ENCODE results near the gene FAM193A. TPM values are rescaled to one million over a fixed set of nuclear protein-coding genes. Genes with fewer than 3 reads are reported as not detected.

The FAM193A gene
- total RNA-seq, 1 donor from 2014 or later: 28.8 TPM

GRCh38 chr4:2696423-2696822, 160.0 kb downstream of the FAM193A start:
- Mint-ChIP-seq H3K9me3 (ENCODE audit: unreplicated experiment) (no peaks in the 10 kb centered on the region), H3K36me3 (ENCODE audit: low read depth, unreplicated experiment) (peaks cover 26% of the 10 kb centered on the region), H3K27ac (ENCODE audit: unreplicated experiment) (no peak overlapping the region), H3K4me3 (ENCODE audit: unreplicated experiment) (no peak overlapping the region), H3K27me3 (ENCODE audit: low read depth, unreplicated experiment) (no peaks in the 10 kb centered on the region), H3K4me1 (ENCODE audit: low read depth, unreplicated experiment) (peaks cover 2% of the 10 kb centered on the region)
- Histone ChIP-seq H3K79me2 (ENCODE audit: insufficient read depth, low read length) (no peaks in the 10 kb centered on the region), H4K20me1 (ENCODE audit: insufficient read depth, low read length) (peaks cover 33% of the 10 kb centered on the region), H3K36me3 (ENCODE audit: insufficient read depth, low read length) (peaks cover 44% of the 10 kb centered on the region), H3K9me3 (ENCODE audit: insufficient read depth, low read depth, low read length) (no peaks in the 10 kb centered on the region), H3K4me2 (ENCODE audit: low read length) (no peak overlapping the region), H3K9ac (ENCODE audit: low read length) (no peak overlapping the region), H3K4me1 (ENCODE audit: insufficient read depth, low read length) (peaks cover 8% of the 10 kb centered on the region), H3K27ac (ENCODE audit: low read depth, low read length) (no peak overlapping the region), H2AFZ (ENCODE audit: low read depth, low read length) (no peak overlapping the region), H3K27me3 (ENCODE audit: insufficient read depth, low read length) (no peaks in the 10 kb centered on the region), H3K4me3 (ENCODE audit: insufficient read depth, low read depth, low read length) (no peak overlapping the region)
- DNase-seq (ENCODE audit: low read depth) (no peak), FAIRE-seq (no peak)
- TF ChIP-seq EZH2 (IDR thresholded peaks at IDR 0.05; ENCODE audit: insufficient read depth, low read length): no peak
- no peak for TF ChIP-seq CTCF (IDR thresholded peaks at IDR 0.05; ENCODE audit: insufficient read depth, low read depth, low read length)

GRCh38 chr4:2697995-2698414, 161.6 kb downstream of the FAM193A start:
- H2AFZ ChIP-seq (ENCODE audit: low read depth, low read length): no peak overlapping the region
- no peaks in the 10 kb centered on the region for H3K79me2 ChIP-seq (ENCODE audit: insufficient read depth, low read length)
- no peak overlapping the region for H3K9ac ChIP-seq (ENCODE audit: low read length)
- Mint-ChIP-seq H3K27ac (ENCODE audit: unreplicated experiment) (no peak overlapping the region), H3K9me3 (ENCODE audit: unreplicated experiment) (no peaks in the 10 kb centered on the region), H3K36me3 (ENCODE audit: low read depth, unreplicated experiment) (peaks cover 27% of the 10 kb centered on the region), H3K4me1 (ENCODE audit: low read depth, unreplicated experiment) (peaks cover 2% of the 10 kb centered on the region), H3K27me3 (ENCODE audit: low read depth, unreplicated experiment) (no peaks in the 10 kb centered on the region), H3K4me3 (ENCODE audit: unreplicated experiment) (no peak overlapping the region)
- no peak overlapping the region for H3K4me3 ChIP-seq (ENCODE audit: insufficient read depth, low read depth, low read length)
- no peak overlapping the region for H3K4me2 ChIP-seq (ENCODE audit: low read length)
- H3K36me3 ChIP-seq (ENCODE audit: insufficient read depth, low read length): peaks cover 49% of the 10 kb centered on the region
- no peaks in the 10 kb centered on the region for H3K9me3 ChIP-seq (ENCODE audit: insufficient read depth, low read depth, low read length)
- FAIRE-seq (no peak), DNase-seq (ENCODE audit: low read depth) (no peak)
- H3K27me3 ChIP-seq (ENCODE audit: insufficient read depth, low read length): no peaks in the 10 kb centered on the region
- peaks cover 35% of the 10 kb centered on the region for H4K20me1 ChIP-seq (ENCODE audit: insufficient read depth, low read length)
- H3K27ac ChIP-seq (ENCODE audit: low read depth, low read length): no peak overlapping the region
- TF ChIP-seq EZH2 (IDR thresholded peaks at IDR 0.05; ENCODE audit: insufficient read depth, low read length): no peak
- no peak for TF ChIP-seq CTCF (IDR thresholded peaks at IDR 0.05; ENCODE audit: insufficient read depth, low read depth, low read length)
- H3K4me1 ChIP-seq (ENCODE audit: insufficient read depth, low read length): peaks cover 8% of the 10 kb centered on the region

GRCh38 chr4:2698504-2698903, 162.1 kb downstream of the FAM193A start:
- Mint-ChIP-seq H3K9me3 (ENCODE audit: unreplicated experiment) (no peaks in the 10 kb centered on the region), H3K4me3 (ENCODE audit: unreplicated experiment) (no peak overlapping the region), H3K36me3 (ENCODE audit: low read depth, unreplicated experiment) (peaks cover 23% of the 10 kb centered on the region), H3K27me3 (ENCODE audit: low read depth, unreplicated experiment) (no peaks in the 10 kb centered on the region), H3K27ac (ENCODE audit: unreplicated experiment) (no peak overlapping the region), H3K4me1 (ENCODE audit: low read depth, unreplicated experiment) (peaks cover 2% of the 10 kb centered on the region)
- peaks cover 50% of the 10 kb centered on the region for H3K36me3 ChIP-seq (ENCODE audit: insufficient read depth, low read length)
- no peak overlapping the region for H3K9ac ChIP-seq (ENCODE audit: low read length)
- TF ChIP-seq CTCF (IDR thresholded peaks at IDR 0.05; ENCODE audit: insufficient read depth, low read depth, low read length): no peak
- no peak for TF ChIP-seq EZH2 (IDR thresholded peaks at IDR 0.05; ENCODE audit: insufficient read depth, low read length)
- peaks cover 8% of the 10 kb centered on the region for H3K4me1 ChIP-seq (ENCODE audit: insufficient read depth, low read length)
- H3K4me2 ChIP-seq (ENCODE audit: low read length): no peak overlapping the region
- no peak overlapping the region for H3K27ac ChIP-seq (ENCODE audit: low read depth, low read length)
- H3K9me3 ChIP-seq (ENCODE audit: insufficient read depth, low read depth, low read length): no peaks in the 10 kb centered on the region
- no peaks in the 10 kb centered on the region for H3K27me3 ChIP-seq (ENCODE audit: insufficient read depth, low read length)
- H4K20me1 ChIP-seq (ENCODE audit: insufficient read depth, low read length): peaks cover 35% of the 10 kb centered on the region
- no peak overlapping the region for H3K4me3 ChIP-seq (ENCODE audit: insufficient read depth, low read depth, low read length)
- no peak for FAIRE-seq
- no peak overlapping the region for H2AFZ ChIP-seq (ENCODE audit: low read depth, low read length)
- DNase-seq (ENCODE audit: low read depth): no peak
- H3K79me2 ChIP-seq (ENCODE audit: insufficient read depth, low read length): no peaks in the 10 kb centered on the region
